ENCODE measurements around the gene OFD1. TPM values are rescaled to one million over a fixed set of nuclear protein-coding genes. Genes with fewer than 3 reads are reported as not detected.

The OFD1 gene, protein sequence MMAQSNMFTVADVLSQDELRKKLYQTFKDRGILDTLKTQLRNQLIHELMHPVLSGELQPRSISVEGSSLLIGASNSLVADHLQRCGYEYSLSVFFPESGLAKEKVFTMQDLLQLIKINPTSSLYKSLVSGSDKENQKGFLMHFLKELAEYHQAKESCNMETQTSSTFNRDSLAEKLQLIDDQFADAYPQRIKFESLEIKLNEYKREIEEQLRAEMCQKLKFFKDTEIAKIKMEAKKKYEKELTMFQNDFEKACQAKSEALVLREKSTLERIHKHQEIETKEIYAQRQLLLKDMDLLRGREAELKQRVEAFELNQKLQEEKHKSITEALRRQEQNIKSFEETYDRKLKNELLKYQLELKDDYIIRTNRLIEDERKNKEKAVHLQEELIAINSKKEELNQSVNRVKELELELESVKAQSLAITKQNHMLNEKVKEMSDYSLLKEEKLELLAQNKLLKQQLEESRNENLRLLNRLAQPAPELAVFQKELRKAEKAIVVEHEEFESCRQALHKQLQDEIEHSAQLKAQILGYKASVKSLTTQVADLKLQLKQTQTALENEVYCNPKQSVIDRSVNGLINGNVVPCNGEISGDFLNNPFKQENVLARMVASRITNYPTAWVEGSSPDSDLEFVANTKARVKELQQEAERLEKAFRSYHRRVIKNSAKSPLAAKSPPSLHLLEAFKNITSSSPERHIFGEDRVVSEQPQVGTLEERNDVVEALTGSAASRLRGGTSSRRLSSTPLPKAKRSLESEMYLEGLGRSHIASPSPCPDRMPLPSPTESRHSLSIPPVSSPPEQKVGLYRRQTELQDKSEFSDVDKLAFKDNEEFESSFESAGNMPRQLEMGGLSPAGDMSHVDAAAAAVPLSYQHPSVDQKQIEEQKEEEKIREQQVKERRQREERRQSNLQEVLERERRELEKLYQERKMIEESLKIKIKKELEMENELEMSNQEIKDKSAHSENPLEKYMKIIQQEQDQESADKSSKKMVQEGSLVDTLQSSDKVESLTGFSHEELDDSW
- total RNA-seq, result 10 to 100 TPM; 18.2 to 19.9 TPM
- long read RNA-seq, donor 1, partial matches to known transcripts, result 3 of 6 reads
- long read RNA-seq, donor 1, other reads (novel, unspliced or antisense), result 1 of 6 reads
- long read RNA-seq, donor 2, partial matches to known transcripts, result 19 of 24 reads
- long read RNA-seq, donor 2, other reads (novel, unspliced or antisense), result 4 of 24 reads

DNA sequence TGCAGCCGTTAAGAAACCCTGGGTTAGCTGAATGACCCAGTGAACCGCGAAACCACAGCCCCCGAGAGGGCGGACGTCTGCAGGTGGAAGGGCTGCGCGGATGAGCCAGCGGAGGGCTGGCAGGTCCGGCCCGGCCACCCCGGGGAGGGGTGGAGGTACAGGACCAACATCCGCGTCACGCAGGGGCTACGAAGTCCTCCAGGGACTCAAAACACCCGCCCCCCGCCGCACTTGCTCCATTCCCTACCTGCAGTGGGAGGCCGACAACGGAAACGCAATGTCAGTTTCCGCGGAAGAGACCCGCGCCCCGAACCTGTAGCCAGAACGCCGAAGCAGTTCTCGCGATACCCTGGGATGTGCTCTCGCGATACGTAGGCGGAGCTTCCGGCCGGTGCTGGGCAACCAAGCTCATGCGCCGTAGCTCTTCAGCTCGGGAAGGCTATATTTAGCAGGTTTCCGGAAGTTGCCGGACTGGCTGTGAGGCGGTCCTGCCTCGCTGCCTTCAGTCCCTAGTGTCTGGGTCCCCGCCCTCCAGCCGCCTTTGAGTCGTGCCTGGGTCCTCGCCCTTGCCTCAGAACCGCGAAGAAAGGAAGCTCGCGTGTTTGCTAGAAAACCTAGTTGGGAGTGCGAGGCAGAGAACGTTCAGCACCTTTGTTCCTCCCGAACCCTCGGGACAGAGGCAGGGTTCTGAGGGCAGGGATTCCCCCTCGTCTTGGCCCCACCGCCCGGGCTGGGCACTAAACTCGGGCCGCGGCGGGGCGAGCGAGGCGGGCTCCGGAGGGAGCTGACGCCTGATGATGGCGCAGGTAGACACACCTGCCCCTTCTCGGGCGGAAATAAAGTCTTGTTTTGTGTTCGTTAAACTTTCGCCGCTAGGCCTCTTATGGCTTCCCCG is at the start of gene OFD1, which contains the start of gene TRAPPC2:
Gene OFD1, plus strand, starts transcription at position 471 of the 895 bp plus-strand sequence. Its CDS starts 324 bp downstream, at position 795.
Gene TRAPPC2, minus strand, starts transcription at position 343 of the 895 bp plus-strand sequence. CDS start 14,657 bp downstream, outside the sequence.
- peak; percentile 97 for DNase-seq (ENCODE audit: low spot score)
- intact Hi-C loops (cut with DNase I), result loop anchor here (5.0 to 10.0 kb wide), 2 partner anchors 70 to 77 kb away; no protein-coding TSS in a partner anchor

DNA sequence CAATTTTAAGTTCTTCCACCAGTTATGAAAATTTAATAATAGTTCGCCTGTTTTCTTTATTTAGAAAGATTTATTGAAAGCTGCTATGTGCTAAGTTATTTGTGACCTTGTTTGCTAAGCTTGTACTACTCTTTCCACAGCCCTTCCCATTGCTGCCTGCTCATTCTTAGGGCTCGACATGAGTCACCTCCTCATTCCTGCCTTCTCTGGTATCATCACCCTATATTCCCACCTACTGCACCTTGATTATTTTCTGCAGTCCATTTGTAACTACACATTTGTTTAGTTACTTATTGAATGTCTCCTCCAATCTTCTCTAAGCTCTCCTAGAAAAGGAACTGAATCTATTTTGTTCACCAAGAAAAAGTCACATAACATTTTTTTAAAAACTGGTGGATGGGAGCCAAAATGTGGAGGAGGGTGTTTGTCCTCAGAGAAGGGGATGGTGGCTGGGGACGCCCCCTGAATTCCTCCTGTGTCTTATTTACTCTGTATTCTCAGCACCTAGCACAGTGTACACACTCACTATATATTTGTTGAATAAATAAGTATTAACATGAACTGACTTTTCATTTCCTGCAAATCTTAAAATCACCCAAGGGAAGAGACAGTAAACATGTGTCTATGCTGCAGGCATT is 49.3 kb upstream of the OFD1 start:
- intact Hi-C loops (cut with DNase I), result no loop called here
- no peak for DNase-seq (ENCODE audit: low spot score)

DNA sequence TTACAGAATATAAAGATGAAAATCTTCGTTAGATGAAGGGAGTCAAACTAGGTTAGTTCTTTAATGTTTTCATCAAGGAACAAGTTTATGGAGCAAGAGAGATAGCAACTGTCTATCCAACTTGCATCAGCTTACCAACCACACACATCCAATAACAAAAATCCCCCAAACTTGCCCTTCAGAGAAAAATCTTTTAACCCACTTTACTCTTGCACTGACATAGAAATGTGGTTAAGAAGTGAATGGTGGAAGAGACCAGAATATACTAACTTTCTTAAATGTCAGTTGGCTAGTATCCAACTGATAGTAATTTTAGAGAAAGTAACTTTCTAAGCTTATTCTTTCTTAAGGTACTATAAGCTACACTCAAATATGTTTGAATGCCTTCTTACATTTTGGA is 47.3 kb upstream of the OFD1 start:
- DNase-seq (ENCODE audit: low spot score), result no peak
- intact Hi-C loops (cut with DNase I), result no loop called here

DNA sequence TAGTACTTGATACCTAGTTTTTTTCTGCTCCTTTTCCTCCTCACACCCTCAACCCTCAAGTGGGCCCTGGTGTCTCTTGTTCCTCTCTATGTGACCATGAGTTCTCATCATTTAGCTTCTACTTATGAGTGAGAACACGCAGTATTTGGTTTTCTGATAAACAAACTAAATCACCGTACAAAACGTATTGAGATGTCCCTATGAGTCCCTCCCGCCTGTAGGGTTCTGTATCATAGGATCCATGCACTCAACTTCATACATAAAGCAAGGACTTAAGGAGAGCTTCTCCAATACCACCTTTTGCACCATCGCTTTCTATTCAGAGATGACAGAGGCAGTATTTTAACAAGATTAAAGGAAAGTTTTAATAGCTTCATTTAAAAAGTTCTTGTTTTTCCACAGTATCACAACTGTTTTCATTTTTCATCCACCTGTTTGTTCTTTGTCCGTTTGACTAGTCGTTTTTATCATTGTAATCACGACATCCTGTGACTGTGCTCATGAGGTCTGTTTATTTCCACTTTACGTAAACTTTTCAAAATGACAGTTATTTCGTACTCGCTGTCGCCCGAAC is 46.1 kb upstream of the OFD1 start:
- intact Hi-C loops (cut with DNase I), result no loop called here
- DNase-seq (ENCODE audit: low spot score), result no peak

DNA sequence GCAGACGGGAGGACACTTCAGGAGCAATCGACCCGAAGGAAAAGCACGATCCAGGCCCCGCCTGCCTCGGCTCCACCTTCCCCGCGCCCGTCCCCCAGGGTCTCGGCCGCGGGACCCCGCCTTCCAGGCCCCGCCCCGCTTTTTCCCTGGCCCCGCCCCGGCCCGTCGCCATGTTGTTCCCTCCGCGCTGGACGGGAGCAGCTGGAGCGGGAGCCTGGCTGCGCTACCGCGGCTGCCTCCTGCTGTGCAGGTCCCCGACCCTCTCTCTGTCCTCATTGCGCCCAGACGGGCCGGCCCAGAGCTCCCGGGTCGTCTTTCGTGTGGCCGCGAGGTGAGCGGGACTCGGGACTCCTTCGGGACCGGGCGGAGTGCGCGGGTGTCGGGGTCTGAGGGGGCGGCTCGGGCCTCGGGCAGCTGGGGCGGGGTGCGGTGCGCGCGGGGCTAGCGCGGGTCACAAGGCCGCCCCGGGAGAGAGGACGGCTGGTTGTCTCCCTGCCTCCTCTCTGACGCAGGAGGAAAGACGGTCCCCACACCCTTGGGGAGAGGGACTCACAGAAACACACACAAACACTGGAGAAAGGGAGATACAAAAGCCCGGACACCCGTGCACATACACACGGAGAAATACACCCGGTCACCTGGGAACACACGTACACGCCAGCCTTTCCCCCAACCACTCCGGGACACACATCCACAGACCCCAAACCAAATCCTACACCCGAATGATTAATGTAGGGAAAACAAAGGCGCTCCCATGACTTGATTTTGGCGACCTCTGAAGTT is 45.4 kb upstream of the OFD1 start, which contains the start of gene RAB9A:
Gene RAB9A, plus strand, starts transcription at position 171 of the 783 bp plus-strand sequence. CDS start 19,619 bp downstream, outside the sequence.
- intact Hi-C loops (cut with DNase I), result no loop called here
- peak; percentile 94 for DNase-seq (ENCODE audit: low spot score)

DNA sequence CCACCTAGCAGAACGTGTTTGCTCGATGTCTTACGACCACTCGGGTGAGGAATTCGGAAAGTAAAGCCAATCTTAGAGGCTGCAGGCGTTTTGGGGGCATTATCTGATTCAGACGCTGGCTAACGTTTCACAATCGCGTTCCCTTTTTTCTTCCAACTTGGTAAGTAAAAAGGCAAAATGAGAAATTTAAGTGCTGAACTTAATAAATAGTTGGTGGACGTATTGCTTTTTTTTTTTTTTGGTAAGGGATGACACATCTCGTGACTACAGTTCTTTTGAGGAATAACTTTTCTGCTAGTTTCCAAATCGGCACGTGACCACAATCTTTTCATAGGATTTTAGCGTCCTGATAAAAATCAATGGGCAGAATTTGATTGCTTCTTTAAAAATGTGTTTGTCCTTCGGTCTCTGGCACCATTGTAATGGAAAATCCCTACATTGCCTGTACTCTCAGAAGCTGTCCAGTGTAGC is 44.8 kb upstream of the OFD1 start:
- intact Hi-C loops (cut with DNase I), result no loop called here
- DNase-seq (ENCODE audit: low spot score), result no peak

DNA sequence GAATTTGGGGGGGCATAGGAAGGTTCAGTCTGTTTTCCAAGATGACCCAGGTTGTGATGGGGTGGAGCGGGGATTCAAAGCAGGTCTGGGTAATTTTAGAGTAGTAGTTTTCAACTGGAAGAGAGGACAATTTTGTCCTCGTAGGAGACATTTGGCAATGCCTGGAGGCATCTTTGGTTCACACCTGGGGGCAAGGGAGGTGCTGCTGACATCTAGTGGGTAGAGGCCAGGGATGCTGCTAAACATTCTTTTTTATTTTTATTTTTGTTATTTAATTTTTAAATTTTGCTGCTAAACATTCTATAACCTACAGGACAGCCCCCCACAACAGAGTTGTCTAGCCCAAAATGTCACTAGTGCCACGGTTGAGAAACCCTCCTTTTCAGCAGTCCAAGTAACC is 43.7 kb upstream of the OFD1 start:
- intact Hi-C loops (cut with DNase I), result no loop called here
- no peak for DNase-seq (ENCODE audit: low spot score)

DNA sequence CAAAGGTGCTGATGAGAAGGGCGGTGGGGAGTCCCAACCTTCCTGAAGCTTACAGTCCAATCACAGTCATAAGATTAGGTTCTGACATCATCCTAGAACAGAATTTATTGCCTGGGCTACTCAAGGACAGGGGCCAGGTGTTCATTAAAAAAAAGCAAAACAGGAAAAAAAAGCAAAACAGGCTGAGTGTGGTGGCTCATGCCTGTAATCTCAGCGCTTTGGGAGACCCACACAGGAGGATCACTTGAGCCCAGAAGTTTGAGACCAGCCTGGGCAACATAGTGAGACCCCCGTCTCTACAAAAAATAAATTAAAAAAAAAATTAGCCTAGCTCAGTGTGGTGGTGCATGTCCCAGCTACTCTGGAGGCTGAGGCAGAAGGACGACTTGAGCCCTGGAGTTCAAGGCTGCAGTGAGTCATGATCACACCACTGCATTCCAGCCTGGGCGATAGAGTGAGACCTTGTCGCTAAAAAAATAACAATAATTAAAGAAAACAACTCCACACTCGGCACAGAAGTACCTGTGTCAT is 42.6 kb upstream of the OFD1 start:
- no peak for DNase-seq (ENCODE audit: low spot score)
- intact Hi-C loops (cut with DNase I), result no loop called here

DNA sequence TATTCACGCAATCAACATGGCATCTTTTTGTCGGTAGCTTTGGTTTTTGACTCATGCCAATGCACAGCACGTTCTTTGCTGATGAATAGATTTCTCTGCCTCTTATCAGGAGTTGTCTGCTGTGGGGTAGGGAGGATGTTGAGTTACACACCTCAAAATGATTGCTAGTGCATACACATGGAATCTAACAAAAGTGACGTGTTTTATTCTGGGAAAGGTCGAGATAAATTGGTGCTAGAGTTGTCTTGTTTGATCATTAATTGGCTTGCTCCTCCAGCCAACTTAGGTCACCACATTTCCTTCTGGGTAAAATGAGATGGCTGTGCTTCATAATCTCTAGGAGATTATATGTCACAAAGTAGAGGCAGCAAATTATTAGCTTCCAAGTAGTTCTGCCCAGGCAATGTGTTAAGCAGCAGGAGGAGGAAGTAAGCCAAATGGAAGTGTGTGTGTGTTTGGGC is 41.7 kb upstream of the OFD1 start:
- intact Hi-C loops (cut with DNase I), result no loop called here
- no peak for DNase-seq (ENCODE audit: low spot score)

DNA sequence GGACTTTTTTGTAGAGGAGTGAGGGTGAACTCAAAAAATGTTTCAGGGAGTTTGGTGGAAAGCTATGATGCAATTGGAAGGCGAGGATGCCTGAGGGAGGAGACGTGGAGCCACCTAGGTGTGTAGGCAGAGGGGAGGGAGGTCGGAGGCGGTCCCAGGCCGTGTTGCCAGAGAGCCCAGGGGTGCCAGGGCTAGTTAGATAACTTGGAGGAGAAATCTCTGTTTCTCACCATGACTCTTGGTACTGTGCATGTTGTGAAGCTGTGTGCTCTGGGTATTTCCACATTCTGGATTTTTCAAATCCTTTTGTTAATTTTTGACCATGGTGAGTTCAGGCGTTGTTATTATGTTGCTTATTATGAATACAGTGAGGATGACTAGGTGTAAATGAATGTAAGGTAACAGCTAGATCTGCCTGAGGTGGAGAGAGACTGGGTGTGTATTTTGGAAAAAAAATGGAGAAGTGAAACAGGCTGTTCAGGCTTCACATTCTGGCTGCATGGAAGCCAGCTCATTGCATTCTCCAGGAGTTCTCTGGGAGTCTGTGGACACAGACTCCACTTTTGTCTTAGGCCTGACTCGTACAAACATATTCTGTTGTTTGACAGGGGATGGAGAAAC is 41.1 kb upstream of the OFD1 start:
- DNase-seq (ENCODE audit: low spot score), result no peak
- intact Hi-C loops (cut with DNase I), result no loop called here

DNA sequence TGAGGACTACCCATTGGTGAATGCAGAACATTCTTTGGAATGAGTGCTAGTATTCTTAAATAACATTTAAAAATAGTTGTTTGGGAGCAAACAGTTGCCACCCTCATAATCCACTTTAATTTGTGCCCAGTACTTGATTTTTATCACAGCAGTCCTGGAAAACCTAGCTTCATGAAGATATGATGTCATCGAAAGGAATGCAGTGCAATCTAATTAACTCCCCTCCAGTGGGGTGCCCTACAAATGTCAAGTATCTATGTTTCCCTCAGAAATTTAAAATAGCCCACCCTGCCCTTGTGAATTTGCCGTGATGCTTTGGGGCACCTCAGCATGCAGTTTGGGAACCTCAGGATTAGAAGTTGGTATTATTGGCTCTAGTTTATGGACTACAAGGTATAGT is 40.2 kb upstream of the OFD1 start:
- DNase-seq (ENCODE audit: low spot score), result no peak
- intact Hi-C loops (cut with DNase I), result no loop called here

DNA sequence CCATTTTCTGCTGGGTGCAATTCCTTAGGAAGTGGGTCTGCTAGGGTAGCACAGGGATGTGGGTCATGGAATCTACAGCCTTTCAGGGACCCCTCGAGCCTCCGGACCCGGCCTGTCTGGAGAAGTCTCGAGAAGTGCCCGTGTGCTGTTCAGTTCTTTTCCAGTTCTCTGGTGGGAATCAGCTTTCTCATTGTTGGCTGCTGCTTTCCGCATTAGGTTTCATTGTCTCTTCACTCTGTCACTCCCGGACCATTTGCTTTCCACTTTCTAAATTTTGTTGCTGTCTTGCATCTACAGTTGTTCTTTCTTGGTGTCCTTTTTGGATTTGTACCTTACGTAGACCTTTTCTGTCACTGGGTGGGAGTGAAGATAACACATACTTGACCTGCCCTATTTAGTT is 39.6 kb upstream of the OFD1 start:
- DNase-seq (ENCODE audit: low spot score), result no peak
- intact Hi-C loops (cut with DNase I), result no loop called here

DNA sequence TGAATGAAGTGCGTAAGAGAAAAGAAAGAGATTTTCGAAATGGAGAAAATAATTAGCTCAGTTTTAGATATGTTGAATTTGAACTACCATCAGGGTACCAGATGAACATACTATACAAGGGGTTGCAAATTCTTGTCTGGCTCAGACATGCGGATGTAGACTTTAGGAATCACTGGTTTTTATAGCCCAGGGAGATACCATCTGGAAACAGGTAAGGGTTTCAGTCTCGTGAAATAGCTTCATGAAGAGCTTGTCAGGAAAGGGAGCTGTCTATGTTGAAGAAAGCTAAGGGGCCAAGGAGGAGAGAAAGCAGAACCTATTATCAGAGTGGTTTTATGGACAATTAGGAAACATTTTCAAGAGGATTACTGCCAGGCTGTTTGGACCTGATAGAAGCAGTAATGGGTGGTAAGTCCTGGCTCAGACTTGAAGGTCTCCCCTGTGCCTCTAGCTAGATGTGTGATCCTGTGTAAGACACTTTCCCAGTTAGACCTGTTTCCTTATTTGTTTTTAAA is 38.9 kb upstream of the OFD1 start:
- intact Hi-C loops (cut with DNase I), result no loop called here
- DNase-seq (ENCODE audit: low spot score), result no peak

DNA sequence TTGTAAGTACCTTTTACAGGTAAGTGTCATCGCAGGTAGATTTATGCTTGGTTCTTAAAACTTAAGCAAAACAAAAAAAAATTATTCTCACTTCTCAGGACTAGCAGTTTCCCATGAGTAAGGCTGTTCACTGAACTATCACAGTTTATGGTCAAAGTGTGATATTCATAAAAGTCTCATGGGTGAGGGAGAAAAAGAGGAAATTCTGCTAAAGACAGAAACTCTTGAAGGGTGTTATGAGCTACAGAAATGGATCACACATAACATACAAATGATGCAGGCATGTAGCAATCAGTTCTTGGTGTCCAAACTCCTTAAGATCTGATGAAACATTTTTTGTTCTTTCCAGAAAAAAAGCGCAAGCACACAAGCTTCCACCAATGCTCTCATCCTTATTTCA is 37.1 kb upstream of the OFD1 start:
- DNase-seq (ENCODE audit: low spot score), result no peak
- intact Hi-C loops (cut with DNase I), result no loop called here

DNA sequence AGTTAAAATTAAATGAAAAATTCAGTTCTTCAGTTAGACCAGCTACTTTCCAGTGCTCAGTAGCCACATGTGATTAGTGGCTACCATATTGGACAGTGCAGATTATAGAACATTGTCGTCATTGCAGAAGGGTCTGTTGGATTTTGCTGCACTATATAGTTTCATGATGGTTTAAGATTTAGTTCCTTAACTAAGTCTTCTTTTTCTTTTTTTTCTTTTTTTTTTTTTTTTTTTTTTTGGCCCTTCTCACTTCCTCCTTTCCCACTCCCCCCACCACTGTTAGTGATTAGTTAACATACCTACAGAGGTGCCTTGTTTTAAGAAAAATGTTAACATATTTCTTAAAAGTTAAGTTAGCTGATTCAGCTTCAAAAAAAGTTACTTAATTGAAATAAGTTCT is 36.6 kb upstream of the OFD1 start:
- no peak for DNase-seq (ENCODE audit: low spot score)
- intact Hi-C loops (cut with DNase I), result no loop called here

DNA sequence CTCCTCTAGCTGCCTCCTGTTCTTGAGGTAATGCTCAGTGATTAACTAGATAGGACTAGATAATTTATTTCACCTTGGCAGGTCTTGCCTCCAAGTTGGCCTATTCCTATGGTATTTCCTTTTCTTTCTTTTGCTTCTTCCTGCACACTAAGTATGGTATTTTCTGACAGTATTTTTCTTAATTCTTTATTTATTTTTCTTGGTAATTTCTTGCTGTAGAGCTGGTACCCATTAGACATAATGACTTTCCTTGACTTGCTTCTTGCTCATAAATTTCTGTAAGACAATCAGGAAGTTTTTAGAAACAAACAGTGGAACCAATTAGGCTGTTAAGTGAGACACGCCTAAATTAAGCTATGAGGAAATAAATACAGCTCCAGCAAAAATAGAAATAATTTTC is 36.1 kb upstream of the OFD1 start:
- DNase-seq (ENCODE audit: low spot score), result no peak
- intact Hi-C loops (cut with DNase I), result no loop called here

All from posterior vena cava (tissue), 2 donors.